GM18502 (cell line): Measurements from ENCODE around the gene RIMOC1.

Source experiments
- ATAC-seq: cut with Tn5 transposase; IDR thresholded peaks from one replicate; pipeline ENCODE4 v1.9.1; 2021; ENCODE audit warnings: mild to moderate bottlenecking; ENCODE audit not compliant: unreplicated experiment, poor library complexity

The RIMOC1 gene, protein sequence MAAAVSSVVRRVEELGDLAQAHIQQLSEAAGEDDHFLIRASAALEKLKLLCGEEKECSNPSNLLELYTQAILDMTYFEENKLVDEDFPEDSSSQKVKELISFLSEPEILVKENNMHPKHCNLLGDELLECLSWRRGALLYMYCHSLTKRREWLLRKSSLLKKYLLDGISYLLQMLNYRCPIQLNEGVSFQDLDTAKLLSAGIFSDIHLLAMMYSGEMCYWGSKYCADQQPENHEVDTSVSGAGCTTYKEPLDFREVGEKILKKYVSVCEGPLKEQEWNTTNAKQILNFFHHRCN

DNA sequence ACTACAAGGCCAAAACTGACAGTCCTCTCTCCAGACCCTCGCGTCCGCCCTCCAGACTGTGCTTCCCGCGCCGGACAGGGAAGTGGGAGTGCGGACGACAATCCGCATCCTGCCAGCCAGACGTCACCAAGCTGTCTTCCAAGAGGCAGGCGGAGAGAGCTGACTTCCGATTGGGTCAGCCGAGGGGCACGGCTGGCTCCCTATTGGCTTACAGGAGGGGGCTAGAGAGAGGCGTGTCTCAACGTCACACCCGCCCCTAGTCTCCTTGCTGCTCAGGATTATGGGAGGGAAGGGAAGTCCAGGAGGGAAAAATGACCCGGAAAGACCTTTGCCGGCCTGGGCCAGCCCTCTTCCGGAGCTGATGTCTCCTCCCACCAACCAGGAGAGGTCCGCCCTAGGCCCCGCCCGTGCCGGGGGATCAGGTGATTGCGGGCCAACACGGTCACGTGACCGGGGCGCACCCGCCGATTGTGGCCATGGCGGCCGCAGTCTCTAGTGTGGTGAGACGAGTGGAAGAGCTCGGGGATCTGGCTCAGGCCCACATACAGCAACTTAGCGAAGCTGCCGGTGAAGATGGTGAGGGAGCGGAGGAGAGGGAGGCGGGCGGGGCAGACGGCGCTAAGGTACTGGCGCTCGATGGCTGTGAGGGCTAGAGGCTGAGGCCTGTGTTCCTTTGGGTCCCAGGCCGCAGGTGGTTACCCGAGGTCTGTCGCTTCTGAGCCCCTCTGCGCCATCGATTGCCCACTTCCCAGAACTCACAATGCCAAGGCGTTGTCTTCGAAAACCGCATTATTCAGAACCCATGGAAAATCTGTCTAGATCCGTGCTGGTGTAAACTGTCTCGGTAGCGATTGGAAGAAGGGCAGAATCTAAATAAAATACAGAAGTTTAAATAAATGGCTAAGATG, at the start of gene RIMOC1:
Gene RIMOC1 (plus strand): TSS at position 453 of the 908 bp plus-strand sequence. CDS start 24 bp downstream, at position 477.
- ATAC-seq: peak; percentile 99

DNA sequence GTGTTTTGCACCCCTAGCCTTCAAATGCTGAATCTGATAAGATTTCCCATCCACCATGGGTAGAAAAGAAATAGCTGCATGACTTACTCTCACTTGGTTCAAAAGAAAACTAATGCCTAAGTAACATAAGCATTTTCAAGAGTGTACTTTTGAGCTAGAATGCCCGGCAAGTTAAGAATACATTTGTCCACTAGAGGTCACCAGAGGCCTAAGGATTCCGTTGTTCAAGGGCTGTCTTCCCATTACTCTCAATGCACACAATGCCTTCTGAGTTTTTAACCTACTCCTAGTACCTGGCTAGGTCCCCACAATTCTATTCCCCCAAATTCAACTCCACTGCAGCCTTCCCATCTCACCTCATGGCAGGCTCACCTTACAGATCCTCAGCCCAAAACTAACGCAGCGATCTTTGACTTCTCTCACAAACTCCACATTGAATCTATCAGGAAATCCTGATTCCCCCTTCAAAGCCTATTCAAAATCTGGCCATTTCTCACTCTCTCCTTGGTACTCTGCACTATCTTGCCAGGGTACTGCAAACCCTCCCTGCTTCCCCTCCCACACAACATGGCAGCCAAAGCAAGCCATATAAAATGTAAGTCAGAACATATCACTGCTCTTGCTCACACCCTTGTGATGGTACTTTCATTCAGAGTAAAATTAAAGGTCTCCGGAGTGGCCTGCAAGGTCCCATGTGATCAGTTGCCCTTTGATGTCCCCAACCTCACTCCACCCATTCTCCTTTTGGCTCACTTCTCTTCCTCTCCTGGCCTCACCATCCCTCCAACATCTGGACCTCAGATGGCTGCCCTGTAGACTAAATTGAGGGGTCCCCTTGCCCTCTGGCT, 47.3 kb upstream of the RIMOC1 start:
- ATAC-seq: peak; percentile 95

DNA sequence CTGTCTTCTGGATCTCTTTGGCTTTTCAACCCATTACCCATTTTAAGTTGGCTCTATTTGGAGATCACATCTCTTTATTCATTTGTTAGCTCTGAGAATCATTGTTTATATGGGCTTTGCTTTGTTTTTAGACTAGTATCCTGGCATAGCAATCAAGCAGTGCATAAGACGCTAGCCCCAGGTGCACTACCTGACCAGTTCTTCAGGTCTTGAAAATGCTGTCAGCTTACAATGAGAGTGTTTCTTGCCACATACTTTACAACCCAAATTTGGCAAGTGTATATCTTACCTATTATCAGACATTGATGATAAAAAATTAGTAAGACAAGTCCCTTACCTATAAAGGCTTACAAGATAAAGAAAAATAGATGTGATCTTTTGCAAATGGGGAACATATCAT, 46.2 kb upstream of the RIMOC1 start:
- ATAC-seq: no peak

DNA sequence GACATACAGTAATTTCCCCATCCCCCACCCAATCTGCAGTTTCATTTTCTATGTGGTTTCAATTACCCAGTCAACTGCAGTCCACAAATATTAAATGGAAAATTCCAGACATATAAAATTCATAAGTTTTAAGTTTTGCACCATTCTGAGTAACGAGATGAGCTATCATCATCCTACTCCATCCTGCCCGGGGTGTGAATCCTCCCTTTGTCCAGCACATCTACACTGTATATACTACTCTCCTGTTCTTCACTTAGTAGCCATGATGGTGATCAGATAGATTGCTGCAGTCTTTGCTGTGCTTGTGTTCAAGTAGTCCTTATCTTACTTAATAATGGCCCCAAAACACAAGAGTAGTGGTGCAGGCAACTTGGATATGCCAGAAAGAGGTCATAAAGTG, 45.3 kb upstream of the RIMOC1 start:
- ATAC-seq: no peak

- peak; percentile 75 for ATAC-seq
These were observed 40.2 kb upstream of the RIMOC1 start for GRCh38 chr5:41863871-41864486.

GRCh38 chr5:41869151-41869723, 34.9 kb upstream of the RIMOC1 start:
- ATAC-seq: no peak

- peak; percentile 95 for ATAC-seq
These were observed 34.2 kb upstream of the RIMOC1 start, which contains the start of gene OXCT1 for GRCh38 chr5:41869724-41870626. OXCT1 (minus strand) TSS chr5:41870425; CDS start chr5:41870358, 67 bp downstream.

DNA sequence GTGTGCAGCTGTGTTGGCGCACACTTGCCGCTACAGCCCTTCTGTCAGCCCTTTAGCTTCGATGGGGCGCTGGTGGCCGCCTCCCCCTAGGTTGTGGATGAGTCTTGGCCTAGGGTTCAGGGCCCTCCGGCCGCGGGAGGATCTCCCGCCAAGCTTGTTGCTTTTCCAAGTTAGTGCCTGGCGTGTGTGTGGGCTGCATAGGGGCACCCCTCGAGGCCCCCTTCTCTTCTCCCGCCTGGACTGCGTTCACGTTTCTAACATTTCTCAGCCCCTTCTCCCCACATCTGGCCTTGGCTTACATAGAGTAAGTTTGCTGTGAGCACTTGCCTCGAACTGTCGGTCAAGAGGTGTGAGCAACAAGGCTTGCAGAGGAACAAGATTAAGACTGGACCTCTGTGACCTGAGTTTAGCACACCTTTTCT, 33.5 kb upstream of the RIMOC1 start:
- no peak for ATAC-seq

DNA sequence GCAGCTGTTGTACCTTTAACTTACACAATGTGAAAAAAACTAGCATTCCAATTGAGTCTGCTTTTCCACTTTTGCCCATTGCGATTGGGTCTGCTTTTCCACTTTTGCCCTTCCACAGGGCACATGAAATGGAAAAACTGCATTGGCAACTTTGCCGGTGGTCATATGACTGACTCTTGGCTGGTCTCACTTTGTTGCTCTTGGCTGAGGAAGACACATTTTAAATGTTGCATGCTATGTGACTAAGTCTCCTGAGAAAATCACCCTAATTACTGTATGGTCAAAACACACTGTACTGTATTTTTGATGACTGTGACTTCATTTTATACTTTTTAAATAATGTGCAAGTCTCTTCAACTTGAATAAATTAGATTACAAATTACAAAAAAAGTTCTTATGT, 32.3 kb upstream of the RIMOC1 start:
- no peak for ATAC-seq

- ATAC-seq: no peak
These were observed 29.6 kb upstream of the RIMOC1 start for GRCh38 chr5:41874512-41875060.

GRCh38 chr5:41875121-41875520, 29.0 kb upstream of the RIMOC1 start:
- no peak for ATAC-seq

DNA sequence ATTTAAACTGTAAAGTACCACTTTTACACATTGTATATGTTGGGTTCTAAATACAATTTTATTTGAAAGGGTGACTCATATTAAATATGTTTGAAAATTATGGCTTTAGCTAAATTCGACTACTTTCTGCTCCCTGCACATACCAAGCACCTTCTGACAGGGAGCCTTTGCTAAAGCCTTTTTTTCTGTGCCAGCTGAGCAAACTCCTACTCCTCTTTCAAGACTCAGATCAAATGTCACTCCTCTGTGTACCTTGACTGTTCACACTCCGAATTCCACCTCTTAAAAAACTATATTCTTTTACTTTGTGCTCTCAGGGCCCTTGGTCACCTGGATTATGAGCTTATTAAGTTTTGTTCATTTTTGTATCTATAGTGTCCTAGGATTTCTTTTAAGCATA, 27.5 kb upstream of the RIMOC1 start:
- ATAC-seq: no peak

- no peak for ATAC-seq
These were observed 26.7 kb upstream of the RIMOC1 start for GRCh38 chr5:41877408-41877807.

DNA sequence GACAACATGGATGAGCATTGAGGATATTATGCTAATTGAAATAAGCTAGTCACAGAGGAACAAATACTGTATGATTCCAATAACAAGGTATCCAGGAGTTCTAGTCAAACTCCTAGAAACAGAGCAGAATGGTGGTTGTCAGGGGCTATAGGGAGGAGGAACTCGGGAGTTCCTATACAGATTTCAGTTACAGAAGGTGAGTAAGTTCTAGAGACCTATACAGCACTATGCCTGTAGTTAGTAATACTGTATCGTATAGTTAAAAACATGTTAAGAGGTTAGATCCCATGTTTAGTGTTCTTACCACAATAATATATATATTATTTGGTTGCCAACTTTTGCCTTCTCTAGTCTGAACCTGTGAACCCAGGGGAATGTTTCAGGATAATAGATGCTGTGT, 26.0 kb upstream of the RIMOC1 start:
- ATAC-seq: no peak

- no peak for ATAC-seq
These were observed 25.3 kb upstream of the RIMOC1 start for GRCh38 chr5:41878643-41879478.

GRCh38 chr5:41882765-41883164, 21.4 kb upstream of the RIMOC1 start:
- no peak for ATAC-seq

GRCh38 chr5:41883243-41883642, 20.9 kb upstream of the RIMOC1 start:
- no peak for ATAC-seq

GRCh38 chr5:41883936-41884335, 20.2 kb upstream of the RIMOC1 start:
- ATAC-seq: no peak
